NCI-H2196 treated with DMSO at 0.1 percent for 48 hours (cell line): ENCODE data around the gene ARHGAP22.

ENCODE experiments used
- DNase-seq: peaks from one replicate; lab custom pipeline; 2025; ENCODE audit not compliant: unreplicated experiment; lab: John Stamatoyannopoulos, UW

Gene ARHGAP22

GRCh38 chr10:48536156-48536500 is 68.7 kb downstream of the ARHGAP22 start:
- DNase-seq, result no peak

- DNase-seq, result no peak
Observed at GRCh38 chr10:48535416-48536155, 69.3 kb downstream of the ARHGAP22 start.

GRCh38 chr10:48533951-48534720 is 70.7 kb downstream of the ARHGAP22 start:
- DNase-seq, result no peak

GRCh38 chr10:48533540-48533939 is 71.3 kb downstream of the ARHGAP22 start:
- DNase-seq, result no peak

GRCh38 chr10:48531486-48531885 is 73.4 kb downstream of the ARHGAP22 start:
- no peak for DNase-seq

- DNase-seq, result no peak
Observed at GRCh38 chr10:48529331-48529730, 75.5 kb downstream of the ARHGAP22 start.

- no peak for DNase-seq
Observed at GRCh38 chr10:48527756-48528155, 77.1 kb downstream of the ARHGAP22 start.

GRCh38 chr10:48526846-48527505 is 77.9 kb downstream of the ARHGAP22 start:
- DNase-seq, result no peak

GRCh38 chr10:48526011-48526821 is 78.7 kb downstream of the ARHGAP22 start:
- no peak for DNase-seq

GRCh38 chr10:48525113-48525512 is 79.8 kb downstream of the ARHGAP22 start:
- DNase-seq, result no peak

GRCh38 chr10:48523820-48524758 is 80.8 kb downstream of the ARHGAP22 start:
- no peak for DNase-seq

GRCh38 chr10:48523212-48523819 is 81.6 kb downstream of the ARHGAP22 start:
- DNase-seq, result no peak

- no peak for DNase-seq
Observed at GRCh38 chr10:48522011-48522765, 82.7 kb downstream of the ARHGAP22 start.

- no peak for DNase-seq
Observed at GRCh38 chr10:48520594-48520993, 84.3 kb downstream of the ARHGAP22 start.

- no peak for DNase-seq
Observed at GRCh38 chr10:48520184-48520506, 84.7 kb downstream of the ARHGAP22 start.

GRCh38 chr10:48519481-48520183 is 85.2 kb downstream of the ARHGAP22 start:
- DNase-seq, result no peak

GRCh38 chr10:48518986-48519385 is 85.9 kb downstream of the ARHGAP22 start:
- no peak for DNase-seq
